HT1080 (cell line): ENCODE results near the gene ATP10A. TPM values are rescaled to one million over a fixed set of nuclear protein-coding genes. Genes with fewer than 3 reads are reported as not detected.

Experiments used
- DNase-seq: peaks from one replicate; pipeline ENCODE4 v3.0.0-alpha.2; 2015; ENCODE audit warnings: low read depth
- total RNA-seq: library from RNA; depleted of rRNA; stranded (reverse); fragments of >200 nt; shearing (Covaris generic); gene quantifications from 2 replicates; pipeline ENCODE4 v1.2.3, GENCODE V29; 2014

Gene ATP10A
- total RNA-seq, 1 experiment from 2014 or later: 6.2 TPM

DNA sequence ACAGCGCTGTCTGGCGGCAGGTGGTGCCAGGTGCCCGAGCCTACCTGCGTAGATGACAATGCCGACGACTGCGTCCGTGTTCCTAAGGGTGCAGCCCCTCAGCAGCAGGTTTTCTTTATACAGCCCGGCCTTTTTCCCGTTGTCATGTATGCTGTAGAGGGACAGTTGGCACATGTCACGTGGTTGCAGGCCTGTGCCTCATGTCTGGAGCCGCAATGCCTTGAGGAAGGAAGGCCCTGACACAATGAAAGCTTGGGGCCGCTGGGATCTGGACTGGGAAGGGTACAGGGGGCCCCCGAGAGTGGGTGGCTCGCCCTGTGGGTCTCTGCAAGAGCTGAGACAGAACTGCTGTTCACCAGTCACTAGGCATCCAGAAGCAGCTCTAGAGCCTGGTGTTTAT is 136.0 kb downstream of the ATP10A start:
- no peak for DNase-seq

DNA sequence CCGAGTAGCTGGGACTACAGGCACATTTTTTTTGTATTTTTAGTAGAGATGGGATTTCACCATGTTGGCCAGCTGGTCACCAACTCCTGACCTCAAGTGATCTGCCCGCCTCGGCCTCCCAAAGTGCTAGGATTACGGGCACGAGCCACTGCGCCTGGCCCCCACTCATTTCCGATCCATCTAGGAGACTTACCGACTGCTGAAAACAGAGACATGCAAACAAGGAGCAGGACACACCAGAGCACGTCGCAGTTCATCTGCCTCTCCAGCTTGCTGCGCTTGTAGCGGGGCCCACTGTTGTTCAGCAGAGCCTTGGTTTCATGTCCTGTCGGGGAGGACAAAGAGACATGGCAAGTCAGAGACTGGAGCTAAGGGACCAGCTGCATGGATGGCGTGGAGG is 137.4 kb downstream of the ATP10A start:
- DNase-seq: no peak

DNA sequence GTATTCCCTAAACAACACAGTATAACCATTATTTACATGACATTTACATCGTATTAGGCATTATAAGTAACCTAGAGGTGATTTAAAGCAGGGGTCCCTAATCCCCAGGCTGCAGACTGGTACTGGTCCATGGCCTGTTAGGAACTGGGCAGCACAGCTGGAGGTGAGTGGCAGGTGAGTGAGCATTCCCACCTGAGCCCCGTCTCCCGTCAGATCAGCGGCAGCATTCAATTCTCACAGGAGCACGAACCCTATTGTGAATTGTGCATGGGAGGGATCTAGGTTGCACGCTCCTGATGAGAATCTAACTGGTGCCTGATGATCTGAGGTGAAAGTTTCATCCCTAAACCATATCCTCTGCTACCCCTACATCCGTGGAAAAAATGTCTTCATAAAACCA is 138.2 kb downstream of the ATP10A start:
- no peak for DNase-seq

DNA sequence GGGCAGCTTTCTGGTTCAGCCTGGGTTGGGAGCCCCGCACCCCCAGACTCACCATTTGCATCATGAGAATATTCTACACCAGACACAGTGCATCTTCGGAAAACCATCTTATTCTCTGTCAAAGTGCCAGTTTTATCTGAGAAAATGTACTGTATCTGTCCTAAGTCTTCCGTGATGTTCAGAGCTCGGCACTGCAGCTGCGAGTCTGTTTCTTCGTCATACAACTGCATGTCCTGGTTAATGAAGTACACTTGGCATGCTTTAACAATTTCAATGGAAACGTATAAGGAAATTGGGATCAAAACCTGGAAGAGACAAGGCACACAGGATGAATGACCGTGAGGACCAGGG is 141.5 kb downstream of the ATP10A start:
- DNase-seq: no peak

DNA sequence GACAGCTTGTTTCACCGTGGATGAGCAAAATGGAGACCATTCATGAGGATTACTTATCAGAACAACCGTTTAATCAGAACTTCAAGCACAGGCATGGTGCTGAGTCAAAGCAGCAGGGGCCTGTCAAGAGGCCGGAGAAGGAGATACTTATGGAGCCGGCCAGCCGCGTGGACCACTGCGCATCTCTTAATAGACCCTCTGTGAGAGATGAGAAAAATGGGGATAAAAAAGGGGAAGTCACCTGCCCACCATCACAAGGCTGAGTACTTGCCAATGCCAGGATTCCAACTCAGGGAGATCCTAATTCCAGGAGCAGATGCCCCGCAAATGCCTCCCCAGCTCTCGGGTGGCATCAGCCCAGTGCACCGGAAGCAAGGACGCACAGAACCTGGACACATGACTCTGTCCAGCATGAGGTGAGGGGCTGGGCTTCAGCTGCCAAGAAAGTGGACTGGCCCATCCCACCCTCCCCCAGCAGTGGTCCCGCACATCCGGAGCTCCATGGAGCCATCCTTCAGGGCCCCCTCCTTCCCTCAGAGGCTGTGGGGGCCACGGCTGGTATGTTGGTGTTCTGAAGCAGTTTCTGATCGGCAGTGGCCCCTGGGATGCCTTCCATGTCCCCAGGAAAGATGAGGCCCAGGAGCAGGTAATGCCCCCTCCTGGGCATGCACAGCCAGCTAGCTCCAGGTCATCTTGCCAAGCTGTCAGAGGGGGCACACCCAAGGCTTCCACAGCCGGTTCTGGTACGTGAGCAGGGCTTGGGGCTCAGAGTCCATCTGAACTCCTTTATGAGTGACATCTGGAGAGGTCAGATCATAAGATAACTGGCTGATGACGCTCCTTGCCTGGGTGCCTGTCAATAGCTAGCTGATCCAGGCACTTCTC is 143.8 kb downstream of the ATP10A start:
- no peak for DNase-seq

DNA sequence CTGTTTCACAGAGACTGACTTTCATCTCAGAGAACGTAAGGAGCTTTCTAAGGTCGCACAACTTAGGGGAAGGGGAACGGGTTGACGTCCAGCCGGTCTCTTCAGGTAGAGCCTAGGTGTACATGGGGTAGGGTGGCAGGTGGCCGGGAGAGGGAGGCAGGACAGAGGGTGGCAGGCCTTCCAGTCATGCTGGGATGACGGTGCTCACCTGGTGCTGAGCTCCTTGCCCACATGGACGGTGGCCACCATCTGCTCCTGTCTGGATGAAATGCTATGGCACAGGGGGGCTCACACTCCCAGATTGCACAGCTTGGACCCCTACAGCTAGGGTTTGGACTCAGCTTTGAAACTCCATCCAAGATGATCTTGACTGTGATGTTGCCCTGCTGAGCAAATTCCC is 144.5 kb downstream of the ATP10A start:
- no peak for DNase-seq

DNA sequence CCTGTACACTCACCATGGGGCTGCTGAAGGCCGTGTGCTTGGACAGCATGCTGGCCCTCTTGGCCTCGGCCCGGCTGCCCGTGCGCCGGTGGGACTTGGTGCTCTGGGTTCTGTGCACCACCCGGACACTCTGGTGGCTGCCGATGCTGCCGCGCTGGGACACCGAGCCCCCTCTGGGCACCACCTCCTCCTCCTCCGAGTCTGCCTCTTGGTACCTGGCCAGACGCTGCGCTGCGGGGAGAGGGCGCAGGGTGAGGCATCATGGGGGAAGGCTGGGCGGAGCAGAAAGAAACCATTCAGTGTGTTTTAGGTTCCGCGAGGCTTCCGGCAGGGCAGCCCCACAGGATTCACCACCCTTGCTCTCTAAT is 145.0 kb downstream of the ATP10A start:
- DNase-seq: no peak

DNA sequence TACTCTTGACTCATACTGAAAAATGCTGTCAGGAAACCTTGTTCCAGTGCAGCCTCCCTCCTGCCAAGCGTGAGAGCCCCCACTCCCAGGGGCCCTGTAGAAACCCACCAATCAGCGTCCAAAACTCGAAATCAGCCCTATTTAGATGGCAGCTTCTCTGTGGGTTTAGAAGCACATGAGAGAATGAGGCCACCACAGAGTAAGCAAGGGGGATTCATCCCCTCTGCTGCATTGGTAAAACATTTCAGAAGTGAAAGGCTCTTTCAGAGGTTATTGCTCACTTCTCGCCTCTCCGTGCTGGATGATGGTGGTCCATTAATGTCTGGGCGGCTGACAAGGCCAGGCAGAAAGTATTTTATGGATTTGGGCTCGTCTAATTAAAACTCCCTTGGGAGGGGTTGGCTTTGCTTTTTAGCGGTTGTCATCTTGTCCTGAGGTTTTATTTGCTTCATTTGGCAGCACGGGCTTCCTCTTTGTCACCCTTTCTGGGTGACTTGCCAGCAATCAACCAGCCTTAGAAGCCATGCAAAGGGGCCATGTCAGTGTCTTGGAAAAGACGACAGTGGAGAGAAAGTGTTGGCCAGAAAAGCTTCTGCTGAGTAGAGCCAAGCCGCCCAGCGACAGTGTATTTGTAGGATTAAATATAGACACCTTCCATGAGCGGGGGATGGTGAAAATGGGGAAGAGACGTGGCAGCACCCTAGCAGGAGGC is 145.5 kb downstream of the ATP10A start:
- no peak for DNase-seq

DNA sequence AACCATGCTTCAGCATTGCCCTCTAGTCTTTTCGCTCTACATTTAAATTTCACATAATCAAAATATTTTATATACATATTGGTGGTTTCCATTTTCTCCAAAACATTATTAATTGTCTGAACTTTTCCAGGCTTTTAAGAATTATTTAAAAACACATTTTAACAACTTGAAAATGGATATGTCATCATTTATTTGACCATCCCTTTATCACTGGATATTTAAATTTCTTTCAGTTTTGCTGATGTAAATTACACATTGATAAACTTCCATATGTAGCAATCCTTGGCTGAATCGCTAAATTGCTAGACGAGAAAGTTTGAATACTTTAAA is 146.0 kb downstream of the ATP10A start:
- DNase-seq: no peak

DNA sequence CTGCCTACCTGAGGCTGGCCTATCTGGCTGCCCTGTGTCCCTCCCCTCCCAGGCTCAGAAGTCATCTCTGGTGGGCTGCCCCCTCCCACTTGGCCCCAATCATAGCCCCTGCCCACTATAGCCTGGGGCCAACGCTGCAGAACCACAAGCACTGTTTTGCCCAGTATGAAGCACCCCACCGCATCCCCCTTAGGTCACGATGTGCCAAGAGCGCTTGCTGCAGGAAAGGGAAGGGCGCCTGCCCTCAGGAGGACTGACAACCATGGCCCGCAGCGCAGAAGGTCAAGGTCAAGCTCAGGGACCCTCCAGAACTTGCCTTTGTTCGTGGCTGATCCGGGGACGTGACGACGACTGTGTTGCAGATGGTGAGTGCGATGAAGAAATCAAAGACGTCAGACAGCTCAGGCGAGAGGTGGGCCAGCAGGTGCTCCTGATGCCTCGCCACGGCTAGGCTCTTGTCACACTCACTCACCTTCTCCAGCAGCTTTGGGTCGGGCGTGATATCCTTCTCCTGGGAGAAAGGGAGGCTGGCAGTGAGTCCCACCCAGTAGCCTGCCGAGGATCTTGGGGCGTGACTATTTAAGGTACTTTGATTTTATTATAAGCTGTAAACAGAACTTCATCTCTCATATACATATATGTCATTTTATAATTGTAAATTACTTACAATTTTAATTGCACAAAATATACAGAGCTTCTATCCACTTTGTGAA is 146.6 kb downstream of the ATP10A start:
- no peak for DNase-seq

DNA sequence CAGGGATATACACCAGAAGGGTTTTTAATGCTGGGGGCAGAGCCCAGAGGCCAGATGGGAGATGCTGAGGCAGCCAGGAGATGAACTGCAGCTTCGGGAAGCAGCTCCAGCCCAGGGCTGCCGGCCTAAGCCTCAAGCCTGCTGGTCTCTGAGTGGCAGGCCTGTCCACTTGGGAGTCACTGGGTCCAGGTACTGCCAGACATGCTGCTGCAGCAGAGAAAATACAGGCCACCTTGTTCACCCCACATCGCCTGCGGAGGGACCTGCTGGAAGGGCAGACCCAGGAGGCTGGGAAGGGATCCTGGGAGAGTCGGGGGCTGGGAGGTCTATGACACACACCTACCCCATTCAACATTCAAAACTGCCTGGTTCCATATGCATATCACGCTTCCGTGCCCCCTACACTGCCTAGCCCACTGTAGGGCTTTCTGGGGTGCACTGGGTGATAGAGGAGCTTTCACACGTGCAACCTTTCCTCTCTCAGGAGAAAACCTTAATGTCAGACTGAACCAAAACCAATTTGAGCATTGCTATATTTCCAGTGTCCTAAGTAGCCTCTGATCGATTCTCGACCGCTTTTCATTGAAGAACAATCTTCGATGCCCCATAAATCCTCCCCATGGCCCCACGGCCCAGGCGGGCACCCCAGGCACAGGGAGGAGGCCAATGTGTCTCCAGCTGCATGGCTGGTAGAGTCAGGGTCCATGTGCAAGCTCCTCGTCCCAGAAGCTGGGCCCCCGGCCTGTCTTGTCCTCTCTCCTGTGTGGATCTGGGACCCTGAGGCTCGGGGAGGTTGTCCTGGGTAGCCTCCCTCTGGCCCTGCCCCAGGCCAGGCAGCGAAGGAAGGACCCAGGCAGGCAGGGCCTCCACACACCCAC is 147.4 kb downstream of the ATP10A start:
- no peak for DNase-seq

DNA sequence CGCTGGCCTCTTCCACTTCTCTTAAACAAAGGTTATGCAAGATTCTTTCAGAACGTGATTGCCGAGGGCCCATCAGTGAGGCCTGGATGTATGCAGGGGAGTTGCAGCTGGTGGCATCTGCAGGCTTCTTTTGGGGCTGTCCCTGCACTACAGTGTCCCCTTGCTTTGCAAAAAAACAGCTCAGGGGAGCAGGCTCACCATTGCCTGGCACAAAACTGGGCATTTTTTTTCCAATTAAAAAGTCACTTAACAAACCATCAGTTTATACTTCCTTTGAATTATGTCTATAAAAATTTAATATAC is 148.6 kb downstream of the ATP10A start:
- no peak for DNase-seq

DNA sequence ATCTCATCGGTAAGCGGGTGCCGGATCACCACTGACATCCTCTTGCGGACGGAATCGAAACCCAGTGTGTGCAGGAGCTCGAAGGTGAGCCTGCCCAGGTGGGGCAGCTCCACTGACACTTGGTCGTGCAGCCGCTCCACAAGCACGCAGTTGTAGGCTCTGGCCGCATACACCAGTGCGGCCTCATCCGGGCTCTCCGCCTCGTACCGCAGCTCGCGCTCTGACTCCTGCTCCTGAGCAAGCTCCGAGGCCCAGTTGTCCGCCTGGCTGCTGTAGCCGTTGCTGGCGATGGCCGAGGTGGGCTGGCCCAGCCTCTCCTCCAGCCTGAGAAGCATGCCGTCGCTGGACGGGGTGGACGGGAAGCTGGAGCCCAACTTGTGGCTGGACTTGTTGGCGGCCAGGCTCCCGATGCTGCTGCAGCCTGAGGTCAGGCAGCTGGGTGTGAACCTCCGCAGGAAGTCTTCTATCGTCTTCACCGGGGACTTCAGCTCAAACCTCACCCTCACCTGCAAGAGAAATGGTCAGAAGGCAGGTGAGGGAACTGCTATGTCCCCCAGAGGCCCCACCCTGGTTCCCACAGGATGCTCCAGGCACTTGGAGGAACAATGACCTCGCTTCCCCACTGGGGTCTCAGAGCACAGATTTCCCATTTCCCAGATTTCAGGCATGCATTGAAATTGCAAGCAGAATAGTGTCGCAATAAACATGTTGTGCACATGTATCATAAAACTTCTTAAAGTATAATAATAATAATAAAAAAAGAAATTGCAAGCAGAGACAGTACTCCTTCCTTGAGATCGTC is 149.2 kb downstream of the ATP10A start:
- DNase-seq: no peak

DNA sequence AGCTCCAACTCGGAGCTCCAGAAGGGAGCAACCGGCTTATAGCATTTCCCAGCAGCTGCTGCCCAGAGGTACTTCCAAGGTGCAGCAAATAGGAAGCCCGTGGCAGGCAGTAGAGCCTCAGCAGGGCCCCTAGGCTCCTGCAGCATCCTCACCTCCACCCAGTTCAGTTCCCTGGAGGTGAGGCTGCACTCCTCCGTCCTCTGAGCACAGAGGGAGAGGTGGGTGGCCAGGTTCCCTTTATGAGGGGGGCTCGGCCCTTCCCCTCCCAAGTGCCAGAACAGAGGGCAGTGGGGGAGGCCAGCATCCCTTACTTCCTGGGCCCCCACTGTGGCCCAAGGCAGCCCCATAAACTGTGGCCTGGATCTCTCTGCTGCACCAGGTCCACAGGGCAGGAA is 150.2 kb downstream of the ATP10A start:
- no peak for DNase-seq

DNA sequence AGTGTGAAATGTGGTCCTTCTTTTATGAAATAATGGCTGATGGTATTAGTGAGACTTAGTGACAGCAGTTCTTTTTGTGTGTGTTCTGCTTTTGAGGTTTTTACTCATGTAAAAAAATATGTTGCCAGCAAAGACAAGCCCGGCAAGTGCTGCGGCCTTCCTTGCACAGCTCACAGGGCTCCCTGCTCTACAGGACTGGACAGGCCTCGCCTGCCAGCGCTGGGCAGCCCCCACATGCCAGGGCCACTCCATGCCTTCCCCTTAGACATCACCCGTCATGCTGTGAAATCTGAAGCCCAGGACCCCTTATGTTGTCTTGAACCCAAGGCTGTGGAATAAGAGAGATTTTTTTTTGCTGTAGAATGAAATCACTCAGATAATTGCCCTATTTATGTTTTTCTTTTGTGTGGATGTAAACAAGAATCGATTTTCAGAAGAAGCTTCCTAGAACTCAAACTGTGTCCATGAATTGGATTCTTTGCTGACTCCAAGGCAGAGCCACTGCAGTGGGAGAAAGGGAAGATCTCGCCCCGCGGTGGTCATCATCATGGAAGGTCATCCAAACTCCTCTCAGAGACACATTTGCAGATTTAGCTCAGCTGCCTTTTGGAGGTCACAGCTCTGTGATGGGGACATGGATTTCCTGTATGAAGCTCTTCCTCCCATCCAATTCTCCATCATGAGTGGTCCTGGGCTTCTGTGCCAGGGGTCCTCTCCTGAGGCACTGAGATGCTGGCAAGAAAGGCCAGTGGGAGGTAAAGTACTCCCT is 150.8 kb downstream of the ATP10A start:
- DNase-seq: no peak

DNA sequence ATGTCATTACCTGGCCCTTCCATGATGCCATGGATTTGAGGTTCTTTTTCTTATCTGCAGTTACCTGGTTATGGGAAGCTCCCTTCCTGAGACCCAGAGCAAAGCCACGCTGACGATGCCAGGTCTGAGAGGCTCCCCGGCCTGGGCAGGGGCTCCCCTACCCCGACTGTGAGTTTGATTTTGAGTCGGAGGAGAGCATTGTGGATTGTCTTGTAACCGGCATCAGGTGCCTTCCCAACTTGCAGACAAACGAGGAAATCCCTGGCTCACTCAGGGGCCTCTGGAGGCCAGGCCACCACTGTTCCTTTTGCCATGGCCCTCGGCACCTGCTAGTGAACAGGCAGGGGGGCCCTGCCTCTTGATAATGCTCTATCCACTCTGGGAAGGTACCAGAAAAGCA is 151.4 kb downstream of the ATP10A start:
- DNase-seq: no peak

DNA sequence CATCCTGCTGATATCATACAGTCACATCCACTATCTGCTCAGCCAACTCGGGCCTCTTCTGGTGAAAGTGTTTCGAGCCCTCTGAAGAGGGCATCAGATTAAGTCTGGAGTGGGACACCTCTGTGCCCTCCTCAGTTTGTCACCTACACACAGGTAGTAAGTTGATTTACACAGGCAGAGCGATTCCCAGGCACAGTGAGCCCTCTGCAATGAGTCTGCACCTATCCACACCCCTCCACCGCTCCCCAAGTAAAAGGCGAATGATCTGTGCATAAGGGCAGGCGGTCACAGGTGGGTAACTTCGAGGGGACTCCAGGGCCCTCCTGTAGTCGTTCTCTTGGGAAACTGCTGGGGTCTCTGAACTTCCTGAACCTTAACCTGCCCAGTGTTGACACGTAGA is 152.0 kb downstream of the ATP10A start:
- no peak for DNase-seq

DNA sequence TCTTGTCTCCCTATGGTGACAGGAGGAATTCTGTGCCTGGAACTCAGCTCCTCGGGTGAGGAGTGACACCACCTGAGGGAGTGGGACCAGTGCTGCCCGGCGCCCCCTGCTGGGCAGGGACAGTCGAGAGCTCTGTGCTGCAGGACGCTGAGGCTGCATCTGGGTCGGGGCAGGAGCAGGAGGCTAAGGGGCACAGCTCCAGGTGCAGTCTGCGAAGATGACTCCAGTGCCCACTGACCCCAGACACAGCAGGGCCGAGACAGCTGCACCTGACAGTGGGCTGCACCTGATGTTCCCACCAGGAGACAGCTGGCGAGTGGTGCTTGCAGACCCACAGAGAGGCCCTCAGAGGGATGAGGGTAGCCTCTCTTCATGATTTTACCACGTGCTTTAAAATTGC is 152.9 kb downstream of the ATP10A start:
- DNase-seq: peak; percentile 23

DNA sequence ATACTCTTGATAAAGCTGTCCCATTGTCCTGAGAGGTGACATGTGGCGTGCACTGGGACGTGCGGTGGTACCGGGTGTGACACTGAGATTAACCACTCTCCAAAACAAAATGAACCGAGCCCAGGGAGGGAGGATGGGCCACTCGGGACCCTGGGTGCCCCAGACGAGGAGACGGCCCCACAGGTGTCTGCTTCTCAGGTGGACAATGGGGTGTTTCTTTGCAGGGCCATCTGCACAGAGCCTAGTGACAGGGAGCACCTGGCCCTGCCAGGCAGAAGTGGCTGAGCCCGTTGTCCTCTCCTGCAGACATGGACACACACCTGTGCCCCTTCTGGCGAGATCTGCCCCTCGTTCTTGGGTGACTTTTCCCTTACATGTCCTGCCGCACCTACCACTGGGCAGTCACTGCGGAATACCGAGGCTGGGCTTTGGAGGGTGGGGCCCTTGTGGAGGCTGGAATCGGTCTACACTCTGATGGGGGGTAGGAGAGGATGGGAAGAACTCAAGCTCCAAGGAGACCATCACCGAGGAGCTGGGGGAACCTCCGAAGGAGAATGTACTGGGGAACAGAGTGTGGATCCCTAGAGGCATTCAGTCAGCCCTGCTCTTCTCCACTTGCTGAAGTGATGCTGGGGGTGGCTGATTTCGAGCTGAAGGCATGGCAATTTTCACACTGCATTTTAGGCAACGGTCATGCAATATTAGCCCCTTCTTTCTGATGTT is 153.5 kb downstream of the ATP10A start:
- no peak for DNase-seq
